Fibroblast of skin of abdomen (primary cell): ENCODE data around the gene CCDC157. TPM values are rescaled to one million over a fixed set of nuclear protein-coding genes. Genes with fewer than 3 reads are reported as not detected.

Source experiments
- DNase-seq: peaks from one replicate; pipeline ENCODE4 v3.0.0-alpha.2; 2013
- polyA plus RNA-seq, 2 experiments: library from polyadenylated mRNA; unstranded; fragments of 120-200 nt; gene quantifications; one replicate each; pipeline ENCODE4 v1.2.1, GENCODE V29; 2013; ENCODE audit not compliant: insufficient read length in 2 of 2

Gene CCDC157
- 1.8 TPM for polyA plus RNA-seq (2013, experiment 1 of 2; ENCODE audit: insufficient read length)
- 1.9 TPM for polyA plus RNA-seq (2013, experiment 2 of 2; ENCODE audit: insufficient read length)

GRCh38 chr22:30356449-30357235 is at the start of gene CCDC157, which contains the start of gene SF3A1:
TSS of gene CCDC157 (plus strand) at chr22:30357007. CDS start at chr22:30366001, 8,994 bp downstream.
TSS of gene SF3A1 (minus strand) at chr22:30356894. CDS start at chr22:30356792, 102 bp downstream.
- peak; percentile 91 for DNase-seq

- no peak for DNase-seq
Measured at GRCh38 chr22:30307041-30307574, 49.7 kb upstream of the CCDC157 start.

- no peak for DNase-seq
Measured at GRCh38 chr22:30308093-30308492, 48.7 kb upstream of the CCDC157 start.

GRCh38 chr22:30308518-30309230 is 48.1 kb upstream of the CCDC157 start:
- peak; percentile 65 for DNase-seq

- DNase-seq = peak; percentile 46
Measured at GRCh38 chr22:30309951-30310741, 46.7 kb upstream of the CCDC157 start.

- no peak for DNase-seq
Measured at GRCh38 chr22:30310881-30311771, 45.7 kb upstream of the CCDC157 start.

GRCh38 chr22:30312053-30312452 is 44.8 kb upstream of the CCDC157 start:
- peak; percentile 55 for DNase-seq

- DNase-seq = no peak
Measured at GRCh38 chr22:30313527-30314363, 43.1 kb upstream of the CCDC157 start.

- DNase-seq = no peak
Measured at GRCh38 chr22:30314915-30315314, 41.9 kb upstream of the CCDC157 start.

- DNase-seq = no peak
Measured at GRCh38 chr22:30315962-30316576, 40.7 kb upstream of the CCDC157 start.

GRCh38 chr22:30317778-30318177 is 39.0 kb upstream of the CCDC157 start:
- DNase-seq = no peak

GRCh38 chr22:30318799-30319419 is 37.9 kb upstream of the CCDC157 start:
- DNase-seq = no peak

GRCh38 chr22:30320021-30320556 is 36.7 kb upstream of the CCDC157 start:
- no peak for DNase-seq

GRCh38 chr22:30321461-30321860 is 35.3 kb upstream of the CCDC157 start:
- DNase-seq = no peak

- DNase-seq = no peak
Measured at GRCh38 chr22:30323246-30323645, 33.6 kb upstream of the CCDC157 start.

GRCh38 chr22:30324014-30324730 is 32.6 kb upstream of the CCDC157 start:
- DNase-seq = peak; percentile 69

GRCh38 chr22:30325065-30325720 is 31.6 kb upstream of the CCDC157 start:
- DNase-seq = peak; percentile 82

- no peak for DNase-seq
Measured at GRCh38 chr22:30325724-30326254, 31.0 kb upstream of the CCDC157 start.
